ENCODE results near the gene SMARCA2.

Gene SMARCA2

GRCh38 chr9:2023532-2023931, 8.4 kb downstream of the SMARCA2 start:
- DNase-seq (ENCODE audit: extremely low spot score): no peak
- ChIA-PET POLR2A (interaction anchor here (0.6 kb wide), 1 partner anchor 9 kb away, joined by 3 read pairs; no protein-coding TSS in a partner anchor), CTCF (no interaction called here)
- TF ChIP-seq NFRKB (IDR thresholded peaks at IDR 0.05) (no peak), SP1 (IDR thresholded peaks at IDR 0.05) (no peak), FOXK2 (IDR thresholded peaks at IDR 0.05) (no peak), SUZ12 (IDR thresholded peaks at IDR 0.05) (no peak), LEF1 (IDR thresholded peaks at IDR 0.05; ENCODE audit: borderline replicate concordance) (no peak), ZNF384 (IDR thresholded peaks at IDR 0.05) (no peak), PKNOX1 (IDR thresholded peaks at IDR 0.05) (no peak), BHLHE40 (IDR thresholded peaks at IDR 0.05; ENCODE audit: borderline replicate concordance) (no peak), L3MBTL2 (conservative IDR thresholded peaks at IDR 0.05) (no peak), FOXM1 (IDR thresholded peaks at IDR 0.05; ENCODE audit: borderline replicate concordance) (no peak), FOXA1 (IDR thresholded peaks at IDR 0.05) (no peak), HDGF (IDR thresholded peaks at IDR 0.05; ENCODE audit: borderline replicate concordance) (no peak), ELF4 (IDR thresholded peaks at IDR 0.05) (no peak), CTBP1 (IDR thresholded peaks at IDR 0.05; ENCODE audit: borderline replicate concordance) (no peak)

GRCh38 chr9:2024888-2025782, 10.0 kb downstream of the SMARCA2 start:
- DNase-seq (ENCODE audit: extremely low spot score): no peak
- TF ChIP-seq ELF4 (IDR thresholded peaks at IDR 0.05) (no peak), ARNT (IDR thresholded peaks at IDR 0.05) (no peak), LEF1 (IDR thresholded peaks at IDR 0.05; ENCODE audit: borderline replicate concordance) (no peak), ZNF384 (IDR thresholded peaks at IDR 0.05) (no peak), TARDBP (IDR thresholded peaks at IDR 0.05) (no peak), L3MBTL2 (conservative IDR thresholded peaks at IDR 0.05) (no peak), BHLHE40 (IDR thresholded peaks at IDR 0.05; ENCODE audit: borderline replicate concordance) (no peak), SUZ12 (IDR thresholded peaks at IDR 0.05) (no peak), CTBP1 (IDR thresholded peaks at IDR 0.05; ENCODE audit: borderline replicate concordance) (no peak), FOXA1 (IDR thresholded peaks at IDR 0.05) (no peak), NFRKB (IDR thresholded peaks at IDR 0.05) (no peak), PKNOX1 (IDR thresholded peaks at IDR 0.05) (no peak), SP1 (IDR thresholded peaks at IDR 0.05) (no peak), FOXM1 (IDR thresholded peaks at IDR 0.05; ENCODE audit: borderline replicate concordance) (no peak), HDGF (IDR thresholded peaks at IDR 0.05; ENCODE audit: borderline replicate concordance) (no peak), FOXK2 (IDR thresholded peaks at IDR 0.05) (no peak)
- ChIA-PET POLR2A (no interaction called here), CTCF (no interaction called here)

DNA sequence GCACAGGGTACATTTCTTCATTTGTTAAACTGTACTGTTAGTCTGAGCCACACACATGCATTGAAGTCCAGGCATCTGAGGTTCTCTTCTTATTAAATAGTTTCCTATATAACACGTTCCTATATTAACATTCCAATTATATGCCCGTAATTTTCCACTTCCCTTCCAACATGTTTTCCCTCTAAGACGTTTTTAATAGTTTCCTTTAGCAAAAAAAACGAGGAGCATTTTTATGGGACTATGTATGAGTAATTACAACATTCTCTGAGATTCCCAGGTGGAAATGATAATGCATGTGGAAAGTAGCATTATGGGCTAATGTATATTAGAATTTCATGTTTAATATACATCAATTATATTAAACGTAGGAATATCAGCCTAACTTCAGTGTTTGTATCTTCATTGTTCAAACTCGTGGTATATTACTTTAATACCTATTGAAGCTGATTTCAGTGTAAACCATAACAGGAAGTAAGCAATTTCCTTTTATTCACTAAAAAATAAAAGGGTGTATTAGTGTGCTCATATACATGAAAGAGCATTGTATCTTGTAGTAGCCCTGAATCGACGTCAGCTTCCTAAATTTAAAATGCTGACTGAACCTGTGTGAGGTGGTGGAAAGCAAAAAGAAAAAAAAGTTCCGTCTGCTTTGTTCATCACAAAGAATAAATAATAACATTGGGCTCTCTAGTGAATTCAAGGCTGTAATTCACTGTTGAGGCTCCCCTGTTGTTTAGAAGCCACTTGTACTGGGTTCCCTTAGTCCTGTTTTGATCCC, 11.3 kb downstream of the SMARCA2 start:
- TF ChIP-seq ARNT (IDR thresholded peaks at IDR 0.05) (no peak), TARDBP (IDR thresholded peaks at IDR 0.05) (no peak), NFRKB (IDR thresholded peaks at IDR 0.05) (no peak), PKNOX1 (IDR thresholded peaks at IDR 0.05) (no peak), CTBP1 (IDR thresholded peaks at IDR 0.05; ENCODE audit: borderline replicate concordance) (no peak), BHLHE40 (IDR thresholded peaks at IDR 0.05; ENCODE audit: borderline replicate concordance) (no peak), L3MBTL2 (conservative IDR thresholded peaks at IDR 0.05) (no peak), ELF4 (IDR thresholded peaks at IDR 0.05) (no peak), SP1 (IDR thresholded peaks at IDR 0.05) (no peak), LEF1 (IDR thresholded peaks at IDR 0.05; ENCODE audit: borderline replicate concordance) (no peak), FOXK2 (IDR thresholded peaks at IDR 0.05) (no peak), FOXA1 (IDR thresholded peaks at IDR 0.05) (no peak), ZNF384 (IDR thresholded peaks at IDR 0.05) (no peak), FOXM1 (IDR thresholded peaks at IDR 0.05; ENCODE audit: borderline replicate concordance) (no peak), HDGF (IDR thresholded peaks at IDR 0.05; ENCODE audit: borderline replicate concordance) (no peak), SUZ12 (IDR thresholded peaks at IDR 0.05) (no peak)
- DNase-seq (ENCODE audit: extremely low spot score): no peak
- ChIA-PET CTCF (no interaction called here), POLR2A (interaction anchor here (1.2 kb wide), 1 partner anchor 11 kb away, joined by 3 read pairs; the partner anchor contains the start of gene SMARCA2)

DNA sequence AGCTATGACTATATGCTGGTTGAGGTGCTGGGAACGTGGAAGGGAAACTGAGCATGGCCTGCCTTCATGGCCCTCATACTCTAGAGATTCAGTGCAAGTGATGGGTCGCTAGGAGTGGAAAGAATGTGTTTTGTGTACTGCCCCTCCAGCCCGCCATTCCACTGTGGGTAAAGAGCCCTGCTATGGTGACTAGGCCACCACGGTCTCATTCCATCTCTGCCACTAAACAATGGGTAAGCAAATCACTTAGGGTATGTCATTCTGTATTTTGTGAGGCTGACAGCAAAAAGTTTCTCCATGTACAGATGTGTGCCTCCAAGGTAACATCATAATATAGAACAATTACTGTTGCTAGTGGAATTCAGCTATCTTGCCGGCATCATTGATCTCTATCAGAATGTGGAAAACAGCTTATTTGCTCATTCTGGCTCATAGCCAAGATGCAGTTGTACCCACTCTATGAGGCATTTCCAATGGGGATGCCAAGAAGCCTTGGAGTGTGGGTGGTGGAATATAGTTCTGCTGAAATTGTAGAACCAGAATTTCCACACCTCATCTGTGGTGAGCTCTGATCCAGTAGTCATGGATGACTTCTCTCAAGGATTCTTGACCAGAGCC, 12.5 kb downstream of the SMARCA2 start:
- no peak for TF ChIP-seq FOXM1 (IDR thresholded peaks at IDR 0.05; ENCODE audit: borderline replicate concordance)
- TF ChIP-seq ELF4 (IDR thresholded peaks at IDR 0.05): no peak
- TF ChIP-seq PKNOX1 (IDR thresholded peaks at IDR 0.05): no peak
- TF ChIP-seq ARNT (IDR thresholded peaks at IDR 0.05): no peak
- TF ChIP-seq TARDBP (IDR thresholded peaks at IDR 0.05): no peak
- no peak for DNase-seq (ENCODE audit: extremely low spot score)
- ChIA-PET CTCF (no interaction called here), POLR2A (no interaction called here)

All from HEK293T (cell line).